ENCODE results near the gene STPG4. TPM values are rescaled to one million over a fixed set of nuclear protein-coding genes. Genes with fewer than 3 reads are reported as not detected.

Gene STPG4
- total RNA-seq, 1 donor from 2014 or later, result 2.9 TPM

DNA sequence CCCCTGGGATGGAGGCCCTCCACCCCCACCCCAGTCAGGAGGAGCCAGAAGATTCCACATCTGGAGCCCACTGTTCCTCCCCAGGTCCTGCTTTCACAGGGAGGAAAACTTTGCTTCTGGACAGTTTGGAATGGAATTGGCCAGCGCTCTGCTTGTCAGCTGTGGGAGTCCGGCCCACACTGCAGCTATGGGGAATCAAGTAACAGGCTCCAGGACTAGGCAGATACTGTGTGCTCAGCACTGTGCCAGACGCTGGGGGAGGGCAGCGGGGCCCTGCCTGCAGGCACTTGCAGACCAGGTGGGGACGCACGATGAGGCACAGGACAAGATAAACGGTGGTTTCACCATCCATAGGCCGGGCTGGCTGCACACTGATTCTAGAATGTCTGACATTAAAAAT, 114.0 kb downstream of the STPG4 start:
- peaks cover 51% of the 10 kb centered on the region for H3K4me1 ChIP-seq
- H3K27me3 ChIP-seq, result no peaks in the 10 kb centered on the region
- TF ChIP-seq POLR2AphosphoS5 (IDR thresholded peaks at IDR 0.05; ENCODE audit: insufficient read depth in 1 of 2, low read depth in 1 of 2) (peak in 1 of 2 donors; percentile 27), CTCF (IDR thresholded peaks at IDR 0.05) (no peak)
- no peaks in the 10 kb centered on the region for H3K9me3 ChIP-seq
- H3K27ac ChIP-seq, result peak overlapping the region; percentile 17
- DNase-seq (ENCODE audit: extremely low spot score in 2 of 2), result no peak
- H3K36me3 ChIP-seq, result peaks cover 0 to 25% of the 10 kb centered on the region in 2 donors
- H3K4me3 ChIP-seq, result no peak overlapping the region
- intact Hi-C loops (cut with DNase I), result no loop called here

DNA sequence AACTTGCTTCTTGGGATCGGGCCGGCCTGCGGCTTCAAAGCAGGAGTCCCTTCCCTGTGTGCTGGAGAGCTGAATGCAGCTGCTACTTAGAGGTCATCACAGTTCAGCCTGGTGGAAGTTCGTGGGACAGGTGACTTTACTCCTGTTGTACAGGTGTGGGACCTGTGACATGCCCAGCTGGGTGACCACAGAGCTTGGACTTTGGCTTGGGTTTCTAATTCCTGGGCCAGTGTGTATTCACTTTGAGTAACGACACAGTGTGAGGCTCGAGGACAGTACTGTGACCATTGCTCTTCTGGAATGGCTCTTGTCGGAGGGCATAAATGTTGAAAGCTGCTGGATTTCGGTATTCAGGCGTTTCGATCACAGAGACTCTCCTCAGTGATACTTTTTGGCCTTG, 114.5 kb downstream of the STPG4 start:
- Histone ChIP-seq H3K4me1 (peaks cover 55% of the 10 kb centered on the region), H3K27me3 (no peaks in the 10 kb centered on the region), H3K27ac (peak overlapping the region; percentile 17), H3K36me3 (peaks cover 0 to 20% of the 10 kb centered on the region in 2 donors), H3K4me3 (no peak overlapping the region), H3K9me3 (no peaks in the 10 kb centered on the region)
- intact Hi-C loops (cut with DNase I), result no loop called here
- no peak for TF ChIP-seq POLR2A (IDR thresholded peaks at IDR 0.05)
- TF ChIP-seq POLR2AphosphoS5 (IDR thresholded peaks at IDR 0.05; ENCODE audit: insufficient read depth in 1 of 2, low read depth in 1 of 2), result no peak
- no peak for TF ChIP-seq CTCF (IDR thresholded peaks at IDR 0.05)
- DNase-seq (ENCODE audit: extremely low spot score in 2 of 2), result no peak

- Histone ChIP-seq H3K4me3 (no peak overlapping the region), H3K36me3 (peaks cover 0 to 14% of the 10 kb centered on the region in 2 donors), H3K9me3 (no peaks in the 10 kb centered on the region), H3K27ac (no peak overlapping the region), H3K4me1 (peaks cover 59% of the 10 kb centered on the region), H3K27me3 (no peaks in the 10 kb centered on the region)
- TF ChIP-seq CTCF (IDR thresholded peaks at IDR 0.05), result no peak
- intact Hi-C loops (cut with DNase I), result no loop called here
- no peak for DNase-seq (ENCODE audit: extremely low spot score in 2 of 2)
These were observed 115.1 kb downstream of the STPG4 start for GRCh38 chr2:47039913-47040562.

DNA sequence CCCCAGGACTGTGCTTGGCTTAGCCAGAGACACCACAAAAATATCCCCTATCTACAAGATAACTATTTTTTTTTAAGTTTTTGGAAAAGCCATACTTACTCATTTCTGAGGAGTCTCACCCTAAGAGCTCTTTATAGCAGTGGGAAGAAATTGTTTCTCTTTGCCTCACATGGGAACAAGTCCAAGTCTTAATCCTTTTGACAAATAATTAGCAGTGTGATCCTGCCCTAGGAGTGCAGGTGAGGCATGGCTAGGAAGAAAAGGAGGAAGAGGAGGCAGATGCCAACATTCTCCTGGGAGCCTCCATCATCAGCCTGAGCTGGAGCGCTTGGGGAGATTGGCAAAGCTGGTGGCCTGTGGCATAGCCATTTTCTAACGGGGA, 115.6 kb downstream of the STPG4 start:
- DNase-seq (ENCODE audit: extremely low spot score in 2 of 2), result no peak
- Histone ChIP-seq H3K9me3 (no peaks in the 10 kb centered on the region), H3K27ac (no peak overlapping the region), H3K36me3 (peaks cover 0 to 11% of the 10 kb centered on the region in 2 donors), H3K4me1 (peaks cover 65% of the 10 kb centered on the region), H3K27me3 (no peaks in the 10 kb centered on the region), H3K4me3 (no peak overlapping the region)
- TF ChIP-seq CTCF (IDR thresholded peaks at IDR 0.05) (no peak), POLR2AphosphoS5 (IDR thresholded peaks at IDR 0.05; ENCODE audit: insufficient read depth in 1 of 2, low read depth in 1 of 2) (no peak), POLR2A (IDR thresholded peaks at IDR 0.05) (no peak)
- intact Hi-C loops (cut with DNase I), result no loop called here

DNA sequence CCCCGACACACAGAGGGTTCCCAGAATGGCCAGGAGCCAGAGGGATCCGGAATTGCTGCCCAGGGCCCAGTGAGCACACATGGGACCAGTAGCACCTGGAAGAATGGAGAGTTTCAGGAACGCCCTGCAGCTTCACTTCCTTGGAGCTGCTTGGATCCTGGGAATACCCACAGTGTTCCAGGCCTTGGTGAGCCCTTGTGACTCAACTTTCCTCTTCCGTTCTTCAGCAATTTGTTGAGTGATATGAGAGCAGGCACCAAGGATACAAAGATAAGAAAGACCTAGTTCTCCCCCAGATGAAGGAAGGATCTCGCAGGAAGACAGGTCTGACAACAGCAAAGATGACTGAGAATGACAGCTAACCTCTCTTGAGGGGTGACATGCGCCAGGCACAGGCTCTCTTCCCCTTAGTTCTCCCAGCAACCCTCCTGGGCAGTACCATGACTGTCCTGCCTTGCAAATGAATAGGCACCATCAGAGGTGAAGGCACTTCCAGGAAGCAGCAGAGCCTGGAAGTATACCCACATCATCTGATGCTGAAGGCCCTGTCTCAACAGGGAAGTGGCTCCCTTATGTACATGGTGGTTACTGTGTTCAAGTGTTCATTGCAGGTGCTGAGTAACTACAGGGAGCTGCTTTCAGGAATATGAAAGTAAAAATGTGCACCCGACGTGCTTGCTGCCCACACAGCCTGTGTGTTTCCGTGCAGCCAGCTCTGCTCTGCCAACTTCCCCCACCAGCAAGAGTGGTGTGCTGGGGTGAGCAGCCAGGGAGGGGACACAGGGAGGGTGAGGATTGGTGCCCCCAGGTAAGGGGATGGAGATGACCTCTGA, 116.2 kb downstream of the STPG4 start:
- no peak for DNase-seq (ENCODE audit: extremely low spot score in 2 of 2)
- no peaks in the 10 kb centered on the region for H3K9me3 ChIP-seq
- intact Hi-C loops (cut with DNase I), result no loop called here
- no peak overlapping the region for H3K4me3 ChIP-seq
- TF ChIP-seq POLR2A (IDR thresholded peaks at IDR 0.05), result no peak
- TF ChIP-seq CTCF (IDR thresholded peaks at IDR 0.05), result no peak
- TF ChIP-seq POLR2AphosphoS5 (IDR thresholded peaks at IDR 0.05; ENCODE audit: insufficient read depth in 1 of 2, low read depth in 1 of 2), result no peak
- no peaks in the 10 kb centered on the region for H3K27me3 ChIP-seq
- peaks cover 69% of the 10 kb centered on the region for H3K4me1 ChIP-seq
- H3K27ac ChIP-seq, result no peak overlapping the region
- H3K36me3 ChIP-seq, result peaks cover 0 to 11% of the 10 kb centered on the region in 2 donors
